Mucosa of rectum (tissue), 2 donors: ENCODE results near the gene GATAD2B.

ENCODE experiments used
- H3K27ac ChIP-seq, 2 donors: one replicate each; pipeline ENCODE4 v1.7.0; 2013; ENCODE audit warnings: inconsistent platforms in 2 of 2, low read depth in 2 of 2, low read length in 2 of 2
- H3K27me3 ChIP-seq, 2 donors: one replicate each; pipeline ENCODE4 v1.7.0; 2013; ENCODE audit warnings: low read length in 2 of 2; ENCODE audit not compliant: control insufficient read depth in 2 of 2, insufficient read depth in 2 of 2
- H3K36me3 ChIP-seq, 2 donors: one replicate each; pipeline ENCODE4 v1.7.0; 2013; ENCODE audit warnings: low read length in 2 of 2; ENCODE audit not compliant: control insufficient read depth in 2 of 2, insufficient read depth in 2 of 2
- H3K4me1 ChIP-seq, 2 donors: one replicate each; pipeline ENCODE4 v1.7.0; 2013; ENCODE audit warnings: low read length in 2 of 2, mild to moderate bottlenecking in 1 of 2; ENCODE audit not compliant: control insufficient read depth in 2 of 2, insufficient read depth in 2 of 2
- H3K4me3 ChIP-seq, 2 donors: one replicate each; pipeline ENCODE4 v1.7.0; 2013; ENCODE audit warnings: low read length in 2 of 2
- H3K9ac ChIP-seq, 2 donors: one replicate each; pipeline ENCODE4 v1.7.0; 2013; ENCODE audit warnings: low read length in 2 of 2, low read depth in 1 of 2, mild to moderate bottlenecking in 1 of 2
- H3K9me3 ChIP-seq, 2 donors: one replicate each; pipeline ENCODE4 v1.7.0; 2013; ENCODE audit warnings: low read length in 2 of 2; ENCODE audit not compliant: control insufficient read depth in 2 of 2
- donor health status: healthy.
- donor health status: Normal muscosa, but diverticular disease.

GATAD2B gene

DNA sequence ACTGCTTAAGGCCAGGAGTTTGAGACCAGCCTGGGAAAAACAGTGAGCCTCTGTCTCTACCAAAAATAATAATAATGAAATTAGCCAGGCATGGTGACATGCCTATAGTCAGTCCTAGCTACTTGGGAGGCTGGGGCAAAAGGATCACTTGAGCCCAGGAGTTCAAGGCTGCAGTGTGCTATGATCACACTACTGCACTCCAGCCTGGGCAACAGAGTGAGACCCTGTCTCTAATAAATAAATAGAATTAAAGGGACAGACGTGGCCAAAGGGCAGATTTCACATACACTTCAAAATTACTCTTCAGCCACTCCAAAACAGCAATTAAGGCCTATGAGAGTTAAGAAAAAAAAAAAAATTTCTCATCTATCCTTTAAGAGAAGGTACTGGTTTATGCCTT, 45.7 kb downstream of the GATAD2B start:
- Histone ChIP-seq H3K4me3 (no peak overlapping the region), H3K36me3 (peaks cover 0 to 2% of the 10 kb centered on the region in 2 donors), H3K4me1 (peaks cover 0 to 18% of the 10 kb centered on the region in 2 donors), H3K9me3 (no peaks in the 10 kb centered on the region), H3K27me3 (no peaks in the 10 kb centered on the region), H3K27ac (no peak overlapping the region), H3K9ac (no peak overlapping the region)

DNA sequence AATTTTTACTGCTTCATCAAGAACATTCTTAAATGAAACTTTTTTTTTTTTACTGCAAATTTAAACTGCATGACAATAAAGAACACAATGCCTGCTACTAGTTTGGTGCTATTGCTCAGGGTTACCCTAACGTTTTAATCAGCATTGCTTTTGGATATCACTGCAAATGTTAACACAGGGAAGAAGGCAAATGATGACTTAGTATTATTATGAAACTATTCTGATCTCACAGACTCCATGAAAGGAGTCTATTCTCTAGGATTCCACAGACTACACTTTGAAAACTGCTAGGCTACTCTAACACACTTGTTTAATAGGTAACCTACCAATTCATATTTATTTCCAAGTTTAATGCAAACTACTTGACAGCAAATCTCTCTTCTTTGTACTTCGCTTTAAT, 49.8 kb downstream of the GATAD2B start:
- Histone ChIP-seq H3K9ac (no peak overlapping the region), H3K27ac (no peak overlapping the region), H3K27me3 (no peaks in the 10 kb centered on the region), H3K9me3 (no peaks in the 10 kb centered on the region), H3K4me3 (no peak overlapping the region), H3K36me3 (peaks cover 0 to 2% of the 10 kb centered on the region in 2 donors), H3K4me1 (no peaks in the 10 kb centered on the region)

DNA sequence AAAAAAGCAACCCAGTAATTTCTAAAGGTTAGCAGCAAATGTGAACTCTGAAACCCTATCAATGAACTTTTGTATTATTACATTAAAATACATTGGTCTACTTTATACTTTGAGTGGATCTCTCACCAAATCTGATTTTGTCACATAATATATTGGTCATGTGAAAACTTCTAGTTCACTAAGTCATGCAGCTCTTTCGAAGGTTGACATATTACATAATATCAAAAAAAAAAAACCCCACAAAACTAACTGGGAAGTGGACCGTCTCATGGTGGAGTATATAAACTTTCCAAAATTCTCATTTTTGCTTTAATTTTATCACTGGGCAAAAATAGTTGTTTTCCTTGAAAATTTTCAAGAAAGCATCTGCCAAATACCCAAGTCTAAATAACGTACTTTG, 50.4 kb downstream of the GATAD2B start:
- H3K9ac ChIP-seq = no peak overlapping the region
- peaks cover 0 to 2% of the 10 kb centered on the region in 2 donors for H3K36me3 ChIP-seq
- H3K9me3 ChIP-seq = no peaks in the 10 kb centered on the region
- H3K4me1 ChIP-seq = no peaks in the 10 kb centered on the region
- no peak overlapping the region for H3K27ac ChIP-seq
- H3K4me3 ChIP-seq = no peak overlapping the region
- no peaks in the 10 kb centered on the region for H3K27me3 ChIP-seq

DNA sequence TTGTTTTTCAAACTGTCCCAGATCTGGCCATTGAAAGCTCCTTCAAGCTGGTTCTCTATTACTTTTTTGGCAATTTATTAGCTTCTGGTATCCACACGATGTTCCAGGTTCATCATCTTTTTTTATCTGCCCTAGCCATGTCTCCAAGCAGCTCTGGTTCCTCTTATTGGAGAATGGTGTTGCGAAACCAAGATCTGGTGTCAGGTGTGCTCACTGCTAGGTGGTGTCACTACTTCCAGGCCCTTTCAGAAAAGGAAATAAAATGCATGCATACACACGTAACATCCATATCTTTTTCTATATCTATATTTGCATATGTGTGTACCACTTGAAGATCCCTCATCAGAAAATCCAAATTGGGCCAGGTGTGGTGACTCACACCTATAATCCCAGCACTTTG, 53.3 kb downstream of the GATAD2B start:
- Histone ChIP-seq H3K36me3 (no peaks in the 10 kb centered on the region), H3K27me3 (no peaks in the 10 kb centered on the region), H3K4me1 (no peaks in the 10 kb centered on the region), H3K4me3 (no peak overlapping the region), H3K27ac (no peak overlapping the region), H3K9ac (no peak overlapping the region), H3K9me3 (no peaks in the 10 kb centered on the region)

GRCh38 chr1:153866045-153866850, 56.5 kb downstream of the GATAD2B start:
- H3K9ac ChIP-seq = no peak overlapping the region
- H3K4me1 ChIP-seq = no peaks in the 10 kb centered on the region
- H3K36me3 ChIP-seq = no peaks in the 10 kb centered on the region
- no peaks in the 10 kb centered on the region for H3K9me3 ChIP-seq
- H3K4me3 ChIP-seq = no peak overlapping the region
- H3K27ac ChIP-seq = peak overlapping the region in 1 of 2 donors; percentile 40
- no peaks in the 10 kb centered on the region for H3K27me3 ChIP-seq

DNA sequence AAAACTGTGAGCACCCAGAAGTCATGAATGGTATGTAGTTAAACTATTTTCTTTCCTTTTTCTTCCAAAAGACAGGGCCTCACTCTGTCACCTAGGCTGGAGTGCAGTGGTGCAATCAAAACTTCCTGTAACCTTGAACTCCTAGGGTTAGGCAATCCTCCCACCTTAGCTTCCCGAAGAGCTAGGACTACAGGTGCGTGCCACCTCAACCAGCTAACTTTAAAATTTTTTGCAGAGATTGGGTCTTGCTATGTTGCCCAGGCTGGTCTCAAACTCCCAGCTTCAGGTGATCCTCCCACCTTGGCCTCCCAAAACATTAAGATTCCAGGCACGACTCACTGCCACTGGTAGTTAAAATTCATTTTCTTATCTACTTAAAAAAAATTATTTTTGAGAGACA, 62.5 kb downstream of the GATAD2B start:
- H3K36me3 ChIP-seq = peaks cover 0 to 4% of the 10 kb centered on the region in 2 donors
- no peaks in the 10 kb centered on the region for H3K9me3 ChIP-seq
- no peak overlapping the region for H3K9ac ChIP-seq
- no peak overlapping the region for H3K27ac ChIP-seq
- no peak overlapping the region for H3K4me3 ChIP-seq
- H3K4me1 ChIP-seq = no peaks in the 10 kb centered on the region
- H3K27me3 ChIP-seq = no peaks in the 10 kb centered on the region

DNA sequence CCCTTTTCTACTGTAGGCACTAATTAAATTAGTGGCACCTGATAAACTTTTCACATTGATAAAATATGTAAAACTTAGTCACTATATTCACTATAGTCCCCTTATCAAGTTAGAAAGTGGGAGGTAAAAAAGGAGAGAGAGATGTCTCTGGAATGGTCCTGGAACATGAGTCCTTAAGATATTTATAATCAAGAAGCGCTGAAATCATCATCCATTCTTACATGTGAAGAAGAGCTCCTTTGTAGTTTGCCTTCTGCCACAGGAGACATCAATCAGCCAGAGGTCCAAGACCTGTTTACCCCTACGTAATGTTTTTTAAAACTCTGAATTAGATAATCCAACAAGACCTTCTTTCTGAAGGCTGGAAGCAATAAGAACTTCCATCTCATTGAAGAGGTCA, 65.3 kb downstream of the GATAD2B start:
- no peaks in the 10 kb centered on the region for H3K27me3 ChIP-seq
- no peak overlapping the region for H3K9ac ChIP-seq
- H3K36me3 ChIP-seq = peaks cover 4 to 10% of the 10 kb centered on the region in 2 donors
- no peak overlapping the region for H3K27ac ChIP-seq
- H3K4me1 ChIP-seq = no peaks in the 10 kb centered on the region
- no peak overlapping the region for H3K4me3 ChIP-seq
- H3K9me3 ChIP-seq = no peaks in the 10 kb centered on the region

DNA sequence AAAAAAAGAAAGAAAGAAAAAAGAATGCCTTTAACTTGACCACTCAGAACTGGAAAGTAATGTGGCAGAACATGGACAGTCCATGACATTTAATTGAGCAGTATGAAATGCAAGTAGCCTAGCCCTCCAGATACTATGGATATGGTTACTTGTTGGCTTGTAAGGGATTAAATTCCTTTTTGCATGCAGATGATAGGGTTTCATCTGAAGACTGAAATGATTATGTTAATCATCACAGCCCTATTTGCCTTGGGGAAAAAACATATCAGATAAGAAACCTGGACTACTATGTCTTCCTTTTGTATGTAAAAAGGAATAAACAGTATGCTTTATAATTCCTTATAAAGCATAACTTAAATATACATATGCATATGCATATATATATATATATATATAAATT, 66.0 kb downstream of the GATAD2B start:
- Histone ChIP-seq H3K9ac (no peak overlapping the region), H3K27ac (no peak overlapping the region), H3K9me3 (no peaks in the 10 kb centered on the region), H3K4me3 (no peak overlapping the region), H3K4me1 (no peaks in the 10 kb centered on the region), H3K27me3 (no peaks in the 10 kb centered on the region), H3K36me3 (peaks cover 10 to 13% of the 10 kb centered on the region in 2 donors)

- H3K27me3 ChIP-seq = no peaks in the 10 kb centered on the region
- no peak overlapping the region for H3K4me3 ChIP-seq
- no peak overlapping the region for H3K27ac ChIP-seq
- no peak overlapping the region for H3K9ac ChIP-seq
- no peaks in the 10 kb centered on the region for H3K4me1 ChIP-seq
- H3K36me3 ChIP-seq = peaks cover 10 to 17% of the 10 kb centered on the region in 2 donors
- H3K9me3 ChIP-seq = no peaks in the 10 kb centered on the region
These were observed 70.6 kb downstream of the GATAD2B start for GRCh38 chr1:153852170-153852569.

GRCh38 chr1:153849487-153850185, 73.1 kb downstream of the GATAD2B start:
- H3K4me1 ChIP-seq = no peaks in the 10 kb centered on the region
- peak overlapping the region in 1 of 2 donors; percentile 58 for H3K27ac ChIP-seq
- no peaks in the 10 kb centered on the region for H3K27me3 ChIP-seq
- peaks cover 10 to 17% of the 10 kb centered on the region in 2 donors for H3K36me3 ChIP-seq
- H3K9ac ChIP-seq = no peak overlapping the region
- H3K4me3 ChIP-seq = no peak overlapping the region
- no peaks in the 10 kb centered on the region for H3K9me3 ChIP-seq
